ENCODE measurements around the gene SSTR3. TPM values are rescaled to one million over a fixed set of nuclear protein-coding genes. Genes with fewer than 3 reads are reported as not detected.

SSTR3 gene
- total and polyA plus RNA-seq, 4 donors, result 0.19 TPM; not detected in 3

- Histone ChIP-seq H3K9me3 (ENCODE audit: control insufficient read depth in 4 of 4, low read length in 3 of 4) (peaks cover 0 to 5% (median under 1%) of the 10 kb centered on the region in 4 donors), H3K4me1 (ENCODE audit: control insufficient read depth in 4 of 4, insufficient read depth in 4 of 4, low read length in 3 of 4) (no peaks in the 10 kb centered on the region), H3K27me3 (ENCODE audit: control insufficient read depth in 4 of 4, insufficient read depth in 4 of 4, low read length in 3 of 4) (peaks cover 0 to 4% (median 0%) of the 10 kb centered on the region in 4 donors), H3K36me3 (ENCODE audit: control insufficient read depth in 4 of 4, insufficient read depth in 3 of 4, low read depth in 1 of 4, low read length in 3 of 4) (no peaks in the 10 kb centered on the region), H3K27ac (ENCODE audit: low read depth in 1 of 2, low read length in 2 of 2) (no peak overlapping the region), H3K9ac (ENCODE audit: low read depth in 1 of 2, low read length in 2 of 2) (no peak overlapping the region), H3K4me3 (ENCODE audit: low read depth in 1 of 3, low read length in 3 of 3) (no peak overlapping the region)
- TF ChIP-seq SP1 (IDR thresholded peaks at IDR 0.05) (no peak), NR2F2 (IDR thresholded peaks at IDR 0.05) (no peak), HNF4A (conservative IDR thresholded peaks at IDR 0.05) (no peak), MAX (IDR thresholded peaks at IDR 0.05) (no peak), FOXA1 (IDR thresholded peaks at IDR 0.05) (no peak), TAF1 (conservative IDR thresholded peaks at IDR 0.05) (no peak), YY1 (IDR thresholded peaks at IDR 0.05) (no peak), RAD21 (IDR thresholded peaks at IDR 0.05) (no peak), GABPA (IDR thresholded peaks at IDR 0.05 in 1 of 2, conservative IDR thresholded peaks at IDR 0.05 in 1 of 2) (no peak), HNF4G (IDR thresholded peaks at IDR 0.05) (no peak), EGR1 (IDR thresholded peaks at IDR 0.05; ENCODE audit: low read depth in 2 of 2) (no peak), RXRA (IDR thresholded peaks at IDR 0.05) (no peak)
- TF ChIP-seq, protein P1, sequence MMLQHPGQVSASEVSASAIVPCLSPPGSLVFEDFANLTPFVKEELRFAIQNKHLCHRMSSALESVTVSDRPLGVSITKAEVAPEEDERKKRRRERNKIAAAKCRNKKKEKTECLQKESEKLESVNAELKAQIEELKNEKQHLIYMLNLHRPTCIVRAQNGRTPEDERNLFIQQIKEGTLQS (IDR thresholded peaks at IDR 0.05), result no peak
- TF ChIP-seq, protein P2, sequence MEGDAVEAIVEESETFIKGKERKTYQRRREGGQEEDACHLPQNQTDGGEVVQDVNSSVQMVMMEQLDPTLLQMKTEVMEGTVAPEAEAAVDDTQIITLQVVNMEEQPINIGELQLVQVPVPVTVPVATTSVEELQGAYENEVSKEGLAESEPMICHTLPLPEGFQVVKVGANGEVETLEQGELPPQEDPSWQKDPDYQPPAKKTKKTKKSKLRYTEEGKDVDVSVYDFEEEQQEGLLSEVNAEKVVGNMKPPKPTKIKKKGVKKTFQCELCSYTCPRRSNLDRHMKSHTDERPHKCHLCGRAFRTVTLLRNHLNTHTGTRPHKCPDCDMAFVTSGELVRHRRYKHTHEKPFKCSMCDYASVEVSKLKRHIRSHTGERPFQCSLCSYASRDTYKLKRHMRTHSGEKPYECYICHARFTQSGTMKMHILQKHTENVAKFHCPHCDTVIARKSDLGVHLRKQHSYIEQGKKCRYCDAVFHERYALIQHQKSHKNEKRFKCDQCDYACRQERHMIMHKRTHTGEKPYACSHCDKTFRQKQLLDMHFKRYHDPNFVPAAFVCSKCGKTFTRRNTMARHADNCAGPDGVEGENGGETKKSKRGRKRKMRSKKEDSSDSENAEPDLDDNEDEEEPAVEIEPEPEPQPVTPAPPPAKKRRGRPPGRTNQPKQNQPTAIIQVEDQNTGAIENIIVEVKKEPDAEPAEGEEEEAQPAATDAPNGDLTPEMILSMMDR (IDR thresholded peaks at IDR 0.05; ENCODE audit: low read depth, low read length, missing input control), result no peak
- WGBS, result 71% methylated on average over 14 of the region's 14 CpGs
- DNase-seq (ENCODE audit: low spot score), result no peak
Observed at GRCh38 chr22:37258753-37259401, 46.6 kb upstream of the SSTR3 start.

GRCh38 chr22:37258005-37258752 lies 45.9 kb upstream of the SSTR3 start:
- no peak overlapping the region for H3K27ac ChIP-seq (ENCODE audit: low read depth in 1 of 2, low read length in 2 of 2)
- no peak overlapping the region for H3K4me3 ChIP-seq (ENCODE audit: low read depth in 1 of 3, low read length in 3 of 3)
- no peak overlapping the region for H3K9ac ChIP-seq (ENCODE audit: low read depth in 1 of 2, low read length in 2 of 2)
- TF ChIP-seq JUND (IDR thresholded peaks at IDR 0.05) (no peak), TAF1 (conservative IDR thresholded peaks at IDR 0.05) (no peak), YY1 (IDR thresholded peaks at IDR 0.05) (no peak), REST (IDR thresholded peaks at IDR 0.05) (no peak), NR2F2 (IDR thresholded peaks at IDR 0.05) (no peak), HNF4A (conservative IDR thresholded peaks at IDR 0.05) (no peak), FOXA1 (IDR thresholded peaks at IDR 0.05) (no peak)
- no peak for DNase-seq (ENCODE audit: low spot score)
- no peaks in the 10 kb centered on the region for H3K9me3 ChIP-seq (ENCODE audit: control insufficient read depth in 4 of 4, low read length in 3 of 4)
- H3K36me3 ChIP-seq (ENCODE audit: control insufficient read depth in 4 of 4, insufficient read depth in 3 of 4, low read depth in 1 of 4, low read length in 3 of 4), result no peaks in the 10 kb centered on the region
- no peaks in the 10 kb centered on the region for H3K4me1 ChIP-seq (ENCODE audit: control insufficient read depth in 4 of 4, insufficient read depth in 4 of 4, low read length in 3 of 4)
- 83% methylated on average over 9 of the region's 9 CpGs for WGBS
- H3K27me3 ChIP-seq (ENCODE audit: control insufficient read depth in 4 of 4, insufficient read depth in 4 of 4, low read length in 3 of 4), result no peaks in the 10 kb centered on the region

Data from liver (tissue), 9 donors.